Upper lobe of left lung (tissue), 4 donors: ENCODE measurements around the gene KIF24.
"Not testable (repeated sequence)": the region's sequence is repeated elsewhere in the genome, so short reads cannot be mapped to it uniquely, and the experiment has no call there.

Experiments
- CTCF ChIP-seq, 6 experiments: fragments of 450-650 bp in 4 of 6; fragments of 200-600 bp in 2 of 6; sonication (generic) in 2 of 6; IDR thresholded peaks; one replicate each; pipeline ENCODE4 v1.5.1; 2016 to 2019; ENCODE audit warnings: antibody characterized with exemption in 6 of 6
- EP300 ChIP-seq, 4 donors: sonication (generic); formaldehyde crosslinking; IDR thresholded peaks; one replicate each; pipeline ENCODE4 v1.5.1; 2017; ENCODE audit warnings: antibody characterized with exemption in 4 of 4, control low read depth in 2 of 4
- POLR2A ChIP-seq, 4 donors: fragments of 450-650 bp; IDR thresholded peaks; one replicate each; pipeline ENCODE4 v1.5.1; 2016 to 2017; ENCODE audit warnings: antibody characterized with exemption in 4 of 4, mild to moderate bottlenecking in 2 of 4

GRCh38 chr9:34338079-34338478 is 9.0 kb upstream of the KIF24 start:
- not testable (repeated sequence) for TF ChIP-seq CTCF, POLR2A, EP300 (IDR thresholded peaks at IDR 0.05)
